Measurements from ENCODE around the gene PGF. TPM values are rescaled to one million over a fixed set of nuclear protein-coding genes. Genes with fewer than 3 reads are reported as not detected.

PGF gene
- total RNA-seq, 4 donors from 2014 or later, result 0.68 to 3.5 (median 2.4) TPM

- no peak for TF ChIP-seq CTCF (IDR thresholded peaks at IDR 0.05; ENCODE audit: low read depth)
Measured at GRCh38 chr14:74953686-74954085, 1.7 kb downstream of the PGF start.

- TF ChIP-seq CTCF (IDR thresholded peaks at IDR 0.05; ENCODE audit: low read depth), result no peak
Measured at GRCh38 chr14:74952697-74953484, 2.5 kb downstream of the PGF start.

- TF ChIP-seq CTCF (IDR thresholded peaks at IDR 0.05; ENCODE audit: low read depth), result no peak
Measured at GRCh38 chr14:74952180-74952665, 3.2 kb downstream of the PGF start.

- no peak for TF ChIP-seq CTCF (IDR thresholded peaks at IDR 0.05; ENCODE audit: low read depth)
Measured at GRCh38 chr14:74951443-74952179, 3.8 kb downstream of the PGF start.

DNA sequence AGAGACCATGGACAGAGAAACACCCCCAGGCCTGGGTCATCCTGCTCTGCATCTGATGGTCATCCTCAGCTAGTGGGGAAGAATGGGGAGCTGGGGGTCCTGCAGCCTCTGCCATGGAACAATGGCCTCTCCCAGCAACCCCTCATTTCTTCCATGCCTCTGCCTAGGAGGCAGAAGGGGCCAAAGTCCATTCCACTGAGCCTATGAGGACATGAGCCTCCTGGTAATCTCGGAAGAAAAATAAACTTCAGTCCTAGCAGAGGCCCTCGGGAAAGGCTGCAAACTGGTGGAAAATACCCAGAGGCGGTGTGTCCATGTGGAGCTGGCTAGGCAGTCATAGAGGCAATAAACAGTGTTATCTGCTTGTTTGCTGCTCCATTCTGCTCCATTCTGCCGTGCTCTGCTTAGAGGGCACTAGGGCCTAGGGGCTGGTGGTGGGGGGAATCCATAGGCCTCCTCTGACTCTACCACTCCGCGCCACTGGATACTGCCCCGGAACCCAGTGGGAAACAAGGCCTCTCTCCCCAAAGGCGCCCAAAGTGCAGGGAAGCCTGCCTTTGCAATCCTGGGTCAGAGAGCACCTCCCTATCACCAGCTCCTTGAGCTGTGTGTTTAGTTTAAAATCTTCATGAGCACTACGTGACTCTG, 4.5 kb downstream of the PGF start:
- no peak for TF ChIP-seq CTCF (IDR thresholded peaks at IDR 0.05; ENCODE audit: low read depth)

DNA sequence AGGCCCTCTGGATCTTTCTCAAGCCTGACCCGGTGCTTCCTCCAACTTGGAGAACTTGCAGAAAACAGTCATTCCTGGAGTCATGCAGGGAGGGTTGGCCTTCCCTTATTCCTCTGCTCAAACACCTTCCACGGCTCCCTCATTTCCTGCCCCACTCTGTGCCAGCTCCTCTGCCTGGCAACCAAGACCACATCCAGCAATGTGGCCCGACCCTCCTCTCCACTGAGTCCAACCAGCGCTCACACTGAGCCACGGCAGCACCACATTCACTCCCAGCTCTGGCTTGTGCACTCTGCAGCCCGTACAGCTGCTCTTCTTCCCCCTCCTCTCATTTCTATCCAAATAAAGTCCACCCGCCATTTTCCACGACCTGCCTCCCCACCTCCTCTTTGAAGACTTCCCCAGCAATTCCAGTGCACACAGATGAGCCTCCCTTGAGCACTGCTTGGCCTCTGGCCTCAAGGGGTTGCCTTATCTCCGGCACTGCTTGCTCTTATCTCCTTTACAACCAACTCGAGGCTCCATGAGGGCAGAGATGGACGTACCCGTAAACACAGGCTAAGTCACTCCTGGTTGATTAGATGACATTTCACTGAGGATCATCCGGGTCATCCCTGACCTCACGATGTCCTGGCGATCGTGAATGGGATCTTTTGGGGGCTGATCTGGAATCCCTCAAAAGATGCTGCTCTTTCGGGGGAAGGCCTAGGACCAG, 5.4 kb downstream of the PGF start:
- TF ChIP-seq CTCF (IDR thresholded peaks at IDR 0.05; ENCODE audit: low read depth), result no peak
